Retinal pigment epithelial cell (primary cell): ENCODE data around the gene KCNJ6.

Source experiments
- DNase-seq: peaks from one replicate; pipeline ENCODE4 v3.0.0-alpha.2; 2010; ENCODE audit warnings: low read depth
- H3K4me3 ChIP-seq: 2 replicates; pipeline ENCODE4 v1.5.1; 2011; ENCODE audit warnings: mild to moderate bottlenecking, low read length, control low read depth, moderate library complexity
- TF ChIP-seq, protein P1 (sequence below): conservative IDR thresholded peaks from 2 replicates; pipeline ENCODE4 v1.5.1; 2011; ENCODE audit warnings: low read depth, low read length, control low read depth, inconsistent platforms

Gene KCNJ6

DNA sequence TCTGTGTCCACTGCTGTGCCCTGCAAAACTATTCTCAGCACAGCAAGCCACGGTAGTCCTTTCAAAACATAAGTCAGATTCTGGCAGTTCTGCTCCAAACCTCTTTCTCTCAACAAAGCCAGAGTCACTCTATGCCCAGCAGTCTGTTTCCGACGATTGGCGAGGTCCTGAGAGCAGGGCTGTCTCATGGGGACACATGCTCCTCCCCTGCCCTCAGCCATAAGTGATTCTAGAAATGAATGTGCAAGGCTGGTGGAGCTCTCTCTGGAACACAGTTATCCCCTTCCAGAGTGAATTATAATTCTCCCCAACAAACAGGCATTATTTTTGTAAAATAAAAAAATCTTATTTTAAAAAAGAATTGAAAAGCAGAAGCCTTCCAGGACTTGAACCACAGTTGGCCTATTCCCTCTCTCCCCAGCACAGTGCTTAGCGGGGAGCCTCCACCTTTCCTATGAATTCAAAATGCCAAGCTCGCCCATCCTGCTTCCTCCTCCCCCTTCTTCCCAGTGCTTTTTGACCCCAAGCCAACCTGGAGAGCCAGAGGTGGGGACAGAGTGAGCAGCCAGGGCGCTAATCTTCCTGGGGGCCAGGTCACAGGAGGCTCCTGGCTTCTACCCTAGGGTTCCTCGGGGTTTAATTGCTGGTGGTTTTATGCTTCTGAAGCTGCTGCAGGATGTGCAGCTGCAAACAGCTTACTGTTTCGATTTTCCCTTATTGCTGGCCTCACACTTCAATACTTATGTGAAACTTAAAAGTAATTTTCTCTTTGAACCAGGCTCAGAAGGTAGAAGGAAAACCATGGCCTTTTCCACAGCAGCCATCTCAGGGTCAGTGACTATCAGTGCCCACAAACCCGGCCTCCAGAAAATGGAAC is 41.1 kb downstream of the KCNJ6 start:
- TF ChIP-seq, protein P1, sequence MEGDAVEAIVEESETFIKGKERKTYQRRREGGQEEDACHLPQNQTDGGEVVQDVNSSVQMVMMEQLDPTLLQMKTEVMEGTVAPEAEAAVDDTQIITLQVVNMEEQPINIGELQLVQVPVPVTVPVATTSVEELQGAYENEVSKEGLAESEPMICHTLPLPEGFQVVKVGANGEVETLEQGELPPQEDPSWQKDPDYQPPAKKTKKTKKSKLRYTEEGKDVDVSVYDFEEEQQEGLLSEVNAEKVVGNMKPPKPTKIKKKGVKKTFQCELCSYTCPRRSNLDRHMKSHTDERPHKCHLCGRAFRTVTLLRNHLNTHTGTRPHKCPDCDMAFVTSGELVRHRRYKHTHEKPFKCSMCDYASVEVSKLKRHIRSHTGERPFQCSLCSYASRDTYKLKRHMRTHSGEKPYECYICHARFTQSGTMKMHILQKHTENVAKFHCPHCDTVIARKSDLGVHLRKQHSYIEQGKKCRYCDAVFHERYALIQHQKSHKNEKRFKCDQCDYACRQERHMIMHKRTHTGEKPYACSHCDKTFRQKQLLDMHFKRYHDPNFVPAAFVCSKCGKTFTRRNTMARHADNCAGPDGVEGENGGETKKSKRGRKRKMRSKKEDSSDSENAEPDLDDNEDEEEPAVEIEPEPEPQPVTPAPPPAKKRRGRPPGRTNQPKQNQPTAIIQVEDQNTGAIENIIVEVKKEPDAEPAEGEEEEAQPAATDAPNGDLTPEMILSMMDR = no peak
- DNase-seq = no peak
- H3K4me3 ChIP-seq = no peak overlapping the region

DNA sequence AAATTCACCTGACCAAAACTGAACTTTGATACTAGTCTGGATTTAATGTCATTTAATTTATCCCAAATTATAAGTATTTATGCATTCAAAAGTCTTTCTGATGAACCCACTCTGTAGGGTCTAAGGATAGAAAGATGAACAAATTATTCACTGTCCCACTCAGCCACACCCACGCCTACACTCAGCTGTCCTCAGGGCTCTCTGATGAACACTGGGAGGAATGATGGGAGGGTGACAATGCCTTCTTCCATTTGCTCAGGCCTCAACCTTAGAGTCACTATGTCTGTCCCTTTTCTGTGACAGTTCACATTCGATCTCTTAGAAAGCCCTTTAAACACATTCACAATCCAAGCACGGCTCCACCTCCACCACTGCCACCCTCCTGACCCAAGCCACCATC is 41.8 kb downstream of the KCNJ6 start:
- no peak overlapping the region for H3K4me3 ChIP-seq
- TF ChIP-seq, protein P1 = no peak
- DNase-seq = no peak

DNA sequence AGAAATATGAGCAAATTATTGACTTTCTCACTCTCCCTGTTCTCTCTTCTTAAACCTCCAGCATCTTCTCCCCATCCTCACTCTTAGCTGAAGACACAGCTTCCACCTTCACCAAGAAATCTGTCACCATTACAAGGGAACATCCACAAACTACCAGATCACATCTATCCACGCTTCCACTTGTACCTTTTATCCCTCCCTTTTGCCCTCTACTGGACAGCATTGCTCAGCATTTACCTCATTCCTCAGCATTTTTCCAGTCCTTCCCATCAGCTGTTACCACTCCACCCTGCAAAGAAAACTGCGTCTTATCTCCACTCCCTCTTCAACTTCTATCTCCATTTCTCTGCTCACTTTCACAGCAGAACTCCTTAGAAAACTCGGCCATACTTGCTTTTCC is 42.6 kb downstream of the KCNJ6 start:
- TF ChIP-seq, protein P1 = peak; percentile 35
- no peak overlapping the region for H3K4me3 ChIP-seq
- DNase-seq = no peak

DNA sequence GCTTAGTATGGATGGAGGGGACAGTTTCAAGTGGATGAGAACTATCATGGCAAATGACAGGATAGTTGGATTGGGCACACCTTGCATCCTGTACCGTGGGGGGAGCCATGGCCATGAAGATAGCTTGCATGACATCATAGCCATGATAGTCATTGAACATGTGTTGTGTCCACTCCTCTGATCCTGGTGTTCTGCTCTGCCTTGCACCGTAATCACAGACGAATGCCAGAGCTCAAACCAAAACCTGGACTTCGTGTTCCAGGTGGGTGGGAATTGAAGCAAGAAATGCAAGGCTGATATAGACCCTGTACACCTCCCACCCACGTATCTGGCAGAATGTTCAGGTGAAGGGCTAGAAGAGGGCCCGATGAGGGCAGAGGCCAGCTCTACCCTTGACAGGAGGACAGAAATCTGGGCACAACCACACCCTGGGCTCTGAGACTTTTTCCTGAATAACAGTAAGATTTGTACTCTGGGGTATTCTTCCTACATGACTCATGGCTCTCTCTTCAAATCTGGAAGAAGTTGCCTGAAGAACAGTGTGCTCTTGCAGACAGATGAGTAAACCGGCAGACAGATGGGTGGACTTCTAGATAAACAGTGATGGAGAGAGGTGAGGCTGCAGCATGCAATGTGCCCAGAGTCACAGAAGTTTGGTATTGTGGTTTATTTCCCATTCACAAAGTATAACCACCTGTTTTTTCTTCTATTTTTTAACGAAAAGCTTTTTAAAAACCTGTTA is 45.0 kb downstream of the KCNJ6 start:
- TF ChIP-seq, protein P1 = no peak
- H3K4me3 ChIP-seq = no peak overlapping the region
- DNase-seq = no peak

DNA sequence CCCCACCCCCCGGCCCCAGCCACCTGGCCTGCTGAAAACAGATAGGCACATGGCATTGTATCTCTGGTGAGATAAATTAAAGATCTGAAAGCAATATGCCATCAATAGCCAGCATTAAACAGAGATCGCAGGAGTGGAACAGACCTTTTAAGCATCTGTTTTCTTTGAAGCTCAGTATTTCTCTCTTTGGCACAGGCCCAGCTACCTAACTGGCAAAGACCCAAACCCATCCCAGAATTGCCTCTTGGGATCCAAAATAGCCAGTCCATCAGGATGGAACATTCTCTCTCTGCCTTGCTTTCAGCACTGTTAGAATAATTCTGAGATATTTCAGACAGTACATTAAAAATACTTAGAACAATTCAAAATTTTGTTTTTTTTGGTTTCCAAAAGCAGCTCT is 46.0 kb downstream of the KCNJ6 start:
- TF ChIP-seq, protein P1 = no peak

DNA sequence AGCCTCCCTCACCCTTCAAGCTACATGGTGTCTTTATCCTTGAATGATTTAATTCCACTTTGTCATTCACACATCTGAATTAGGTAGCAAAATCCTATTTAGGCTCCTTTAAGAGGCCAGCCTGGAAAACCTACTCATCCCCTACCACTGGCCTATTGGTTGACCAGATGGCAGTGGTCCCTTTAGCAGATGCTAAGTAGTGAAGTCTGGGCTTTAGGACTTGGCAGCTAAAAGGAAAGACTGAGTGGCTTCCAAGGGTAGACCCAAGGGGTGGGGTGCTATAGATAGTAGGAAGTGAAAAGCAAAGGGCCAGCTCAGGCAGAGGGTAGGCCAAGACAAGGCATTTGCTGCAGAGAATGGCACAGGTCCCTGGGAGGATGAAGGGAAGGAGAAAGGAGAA is 46.6 kb downstream of the KCNJ6 start:
- TF ChIP-seq, protein P1 = no peak
- H3K4me3 ChIP-seq = no peak overlapping the region
- no peak for DNase-seq

More for the DNA sequence above, 46.0 kb downstream of the KCNJ6 start:
- no peak overlapping the region for H3K4me3 ChIP-seq
- DNase-seq = no peak
